HG03196 (cell line): ENCODE results near the gene C19orf25.

Experiments used
- ATAC-seq: cut with Tn5 transposase; IDR thresholded peaks from one replicate; pipeline ENCODE4 v1.9.1; 2021; ENCODE audit not compliant: unreplicated experiment

Gene C19orf25

DNA sequence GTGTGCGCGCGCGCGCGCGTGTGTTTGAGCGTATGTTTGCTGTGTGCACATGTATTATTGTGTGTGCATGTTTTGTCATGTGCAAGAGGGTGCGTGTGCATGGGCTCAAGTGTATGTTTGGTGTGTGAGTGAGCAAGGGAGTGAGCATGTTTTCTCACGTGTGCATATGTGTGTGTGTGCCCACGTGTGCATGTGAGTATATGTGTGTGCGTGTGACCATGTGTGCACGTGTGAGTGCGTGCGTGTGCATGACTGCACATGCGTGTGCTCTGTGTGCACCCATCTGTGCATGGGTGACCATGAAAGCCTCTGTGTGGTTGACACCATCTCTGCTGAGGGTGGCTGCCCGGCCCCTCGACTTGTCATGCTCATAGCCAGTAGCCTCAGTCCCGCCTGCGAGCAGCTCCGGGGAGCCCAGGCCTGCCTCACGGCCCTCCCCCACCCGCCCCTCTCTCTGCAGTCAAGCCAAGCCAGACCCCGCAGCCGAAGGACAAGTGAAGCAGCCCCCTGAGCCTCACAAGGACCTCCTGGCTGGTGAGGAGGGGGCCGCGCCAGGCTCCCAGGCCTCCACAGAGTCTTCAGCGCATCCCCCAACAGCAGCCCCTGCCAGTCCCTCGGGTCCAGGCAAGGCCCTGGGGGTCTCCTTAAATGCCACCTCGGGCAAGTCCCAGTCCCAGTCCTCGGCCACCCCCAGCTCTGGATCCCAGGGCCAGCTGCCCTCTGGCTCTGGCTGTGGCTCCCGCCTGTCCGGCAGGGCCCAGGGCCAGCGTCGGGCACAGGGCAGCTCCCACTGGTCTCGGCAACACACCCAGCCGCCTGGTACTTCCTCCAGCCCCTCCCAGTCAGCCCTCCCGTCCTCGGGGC is 17.9 kb upstream of the C19orf25 start:
- no peak for ATAC-seq

DNA sequence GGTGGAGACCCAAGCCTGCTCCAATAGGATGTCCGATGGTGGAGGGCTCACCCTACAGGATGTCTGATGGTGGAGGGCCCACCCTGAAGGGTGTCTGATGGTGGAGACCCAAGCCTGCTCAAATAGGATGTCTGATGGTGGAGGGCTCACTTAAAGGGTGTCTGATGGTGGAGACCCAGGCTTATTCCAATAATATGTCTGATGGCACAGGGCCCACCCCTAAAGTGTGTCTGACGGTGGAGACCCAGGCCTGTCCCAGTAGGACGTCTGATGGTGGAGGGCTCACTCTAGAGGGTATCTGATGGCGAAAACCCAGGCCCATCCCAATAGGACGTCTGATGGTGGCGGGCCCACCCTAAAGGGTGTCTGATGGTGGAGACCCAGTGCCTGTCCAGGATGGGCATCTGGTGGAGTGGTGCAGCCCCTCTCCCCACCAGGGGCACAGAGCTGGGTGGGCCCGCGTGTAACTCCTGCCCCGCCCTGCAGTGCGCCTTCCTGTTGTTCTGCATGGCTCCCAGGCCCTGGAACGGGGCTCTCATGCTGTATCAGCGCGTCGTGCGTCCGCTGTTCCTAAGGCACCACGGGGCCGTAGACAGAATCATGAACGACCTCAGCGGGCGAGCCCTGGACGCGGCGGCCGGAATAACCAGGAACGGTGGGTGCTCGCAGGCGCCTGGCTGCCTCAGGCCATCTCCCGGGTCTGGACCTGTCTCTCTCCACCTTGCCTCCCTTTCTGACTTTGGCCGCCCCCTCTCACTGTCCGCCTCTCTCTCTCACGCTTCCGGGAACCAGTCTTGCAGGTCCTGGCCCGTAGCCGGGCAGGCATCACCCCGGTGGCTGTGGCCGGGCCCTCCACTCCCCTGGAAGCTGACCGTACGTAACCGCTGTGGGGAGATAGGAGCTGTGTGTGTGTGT is 17.0 kb upstream of the C19orf25 start:
- no peak for ATAC-seq

DNA sequence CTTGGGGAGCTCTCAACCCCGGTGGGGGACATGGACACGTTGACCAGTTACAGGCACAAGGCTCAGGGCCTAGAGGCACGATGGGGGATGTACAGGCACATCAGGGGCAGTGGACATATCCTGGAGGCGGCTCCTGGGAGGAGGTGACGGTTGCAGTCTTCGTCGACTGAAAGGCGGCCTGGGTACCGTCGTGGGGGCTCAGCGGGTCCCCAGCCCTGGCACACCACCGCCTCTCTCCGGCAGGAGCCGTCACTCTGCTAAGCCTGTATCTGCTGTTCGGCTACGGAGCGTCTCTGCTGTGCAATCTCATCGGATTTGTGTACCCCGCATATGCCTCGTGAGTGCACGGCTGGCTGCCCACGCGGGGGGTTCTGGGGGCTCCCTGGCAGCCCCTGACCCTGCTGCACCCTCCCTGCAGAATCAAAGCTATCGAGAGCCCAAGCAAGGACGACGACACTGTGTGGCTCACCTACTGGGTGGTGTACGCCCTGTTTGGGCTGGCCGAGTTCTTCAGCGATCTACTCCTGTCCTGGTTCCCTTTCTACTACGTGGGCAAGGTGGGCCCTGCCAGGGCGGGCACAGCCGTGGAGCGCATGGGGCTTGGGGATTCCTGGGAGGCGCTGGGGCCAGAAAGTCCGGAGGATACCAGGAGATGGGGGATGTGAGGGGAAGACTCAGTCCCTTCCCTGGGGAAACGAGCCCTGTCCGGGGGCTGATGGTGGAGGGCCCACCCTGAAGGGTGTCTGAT is 16.2 kb upstream of the C19orf25 start:
- no peak for ATAC-seq

DNA sequence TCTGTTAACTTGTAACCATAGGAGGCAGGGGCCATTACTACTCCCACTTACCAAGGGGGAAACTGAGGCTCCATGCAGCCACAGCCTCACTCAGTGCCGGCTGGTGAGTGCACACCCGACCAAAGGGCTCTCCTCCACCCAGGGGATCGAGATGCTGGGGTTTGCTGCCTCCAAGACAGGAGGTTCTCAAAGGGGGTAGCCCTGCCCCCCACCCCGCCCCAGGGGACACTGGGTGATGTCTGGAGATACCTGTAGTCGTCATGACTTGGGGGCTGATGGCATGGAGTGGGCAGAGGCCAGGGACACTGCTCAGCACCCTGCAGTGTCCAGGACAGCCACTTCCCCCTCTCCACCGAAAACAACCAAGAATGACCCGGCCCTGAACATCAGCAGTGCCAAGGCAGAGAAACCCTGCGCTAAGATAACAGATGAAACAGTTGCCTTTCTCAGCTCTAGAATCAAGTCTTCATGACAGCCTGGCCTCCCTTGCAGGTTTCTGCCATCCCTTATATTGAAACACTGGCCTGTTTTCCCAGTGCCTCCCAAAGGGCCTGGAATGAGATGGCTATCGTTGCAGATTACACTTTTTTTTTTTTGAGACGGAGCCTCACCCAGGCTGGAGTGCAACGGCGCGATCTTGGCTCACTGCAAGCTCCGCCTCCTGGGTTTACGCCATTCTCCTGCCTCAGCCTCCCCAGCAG is 15.2 kb upstream of the C19orf25 start:
- no peak for ATAC-seq

DNA sequence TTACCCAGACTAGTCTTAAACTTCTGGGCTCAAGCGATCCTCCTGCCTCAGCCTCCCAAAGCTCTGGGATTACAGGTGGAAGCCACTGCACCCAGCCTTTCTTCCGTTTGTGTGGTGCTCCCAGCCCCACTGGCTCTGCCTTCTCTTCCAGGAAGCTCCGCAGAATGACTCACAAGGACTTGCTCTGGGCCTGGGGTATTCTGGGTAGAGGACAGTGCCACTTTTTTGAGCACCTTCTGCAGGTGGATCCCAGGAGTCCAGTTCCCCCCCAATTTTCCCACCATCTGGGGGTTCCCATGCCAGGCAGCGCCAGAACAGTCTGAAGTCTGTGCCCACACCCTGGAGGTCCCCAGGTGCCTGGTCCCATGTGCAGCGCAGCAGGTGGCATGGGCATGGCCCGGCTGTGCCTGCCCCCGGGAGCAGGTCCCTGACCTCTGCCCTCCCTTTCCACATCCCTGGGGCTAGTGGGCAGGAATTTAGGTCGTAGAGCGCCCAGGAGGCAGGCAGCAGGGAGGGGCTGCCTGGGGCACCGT is 13.5 kb upstream of the C19orf25 start:
- ATAC-seq: no peak

DNA sequence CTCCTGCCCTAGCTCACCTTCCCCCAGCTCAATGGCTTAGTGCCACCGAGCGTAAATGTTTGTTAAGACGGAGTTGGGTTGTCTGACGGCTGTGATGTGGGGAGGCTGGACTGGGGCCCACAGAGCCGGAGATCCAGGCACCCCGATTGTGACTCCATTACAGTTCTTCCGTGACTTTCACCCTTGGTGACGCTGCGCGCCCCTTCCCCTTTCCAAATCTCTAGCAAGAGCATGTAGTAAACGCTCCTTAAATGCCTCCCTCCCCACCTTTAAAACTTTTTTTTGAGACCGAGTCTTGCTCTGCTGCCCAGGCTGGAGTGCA is 12.8 kb upstream of the C19orf25 start:
- no peak for ATAC-seq

DNA sequence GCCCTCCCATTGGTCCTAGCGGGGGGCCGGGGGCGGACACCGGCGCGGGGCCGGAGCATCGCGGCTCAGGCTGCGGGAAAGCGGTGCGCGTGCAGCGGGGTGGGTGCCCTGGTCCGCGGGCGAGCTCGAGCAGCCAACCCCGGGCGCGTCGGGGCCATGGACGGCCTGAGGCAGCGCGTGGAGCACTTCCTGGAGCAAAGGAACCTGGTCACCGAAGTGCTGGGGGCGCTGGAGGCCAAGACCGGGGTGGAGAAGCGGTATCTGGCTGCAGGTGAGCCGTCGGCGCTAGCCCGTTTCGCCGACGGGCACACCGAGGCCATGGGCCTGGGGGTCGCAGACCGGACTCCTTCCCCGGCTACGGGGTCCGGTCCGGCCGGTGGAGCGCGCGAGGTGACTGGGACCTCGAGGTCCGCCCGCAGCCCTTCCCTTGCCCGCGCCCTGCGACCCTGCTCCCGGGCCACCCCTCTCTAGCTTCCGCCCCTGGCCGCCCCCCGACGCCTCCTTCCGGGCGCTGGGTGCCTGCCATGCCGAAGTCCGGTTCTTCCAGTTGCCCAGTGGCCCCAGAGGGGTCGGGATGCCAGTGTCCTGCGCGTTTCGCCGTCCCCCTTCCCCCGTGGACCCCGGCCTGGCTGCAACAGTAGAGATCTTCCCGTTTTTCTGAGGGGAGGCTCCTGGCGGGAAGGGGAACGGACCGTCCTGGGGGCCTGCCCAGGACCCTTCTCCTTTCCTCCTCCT is 12.3 kb upstream of the C19orf25 start, which contains the start of gene REEP6:
Gene REEP6, plus strand, starts transcription at position 68 of the 735 bp plus-strand sequence. Its CDS starts 89 bp downstream, at position 157.
- ATAC-seq: no peak

DNA sequence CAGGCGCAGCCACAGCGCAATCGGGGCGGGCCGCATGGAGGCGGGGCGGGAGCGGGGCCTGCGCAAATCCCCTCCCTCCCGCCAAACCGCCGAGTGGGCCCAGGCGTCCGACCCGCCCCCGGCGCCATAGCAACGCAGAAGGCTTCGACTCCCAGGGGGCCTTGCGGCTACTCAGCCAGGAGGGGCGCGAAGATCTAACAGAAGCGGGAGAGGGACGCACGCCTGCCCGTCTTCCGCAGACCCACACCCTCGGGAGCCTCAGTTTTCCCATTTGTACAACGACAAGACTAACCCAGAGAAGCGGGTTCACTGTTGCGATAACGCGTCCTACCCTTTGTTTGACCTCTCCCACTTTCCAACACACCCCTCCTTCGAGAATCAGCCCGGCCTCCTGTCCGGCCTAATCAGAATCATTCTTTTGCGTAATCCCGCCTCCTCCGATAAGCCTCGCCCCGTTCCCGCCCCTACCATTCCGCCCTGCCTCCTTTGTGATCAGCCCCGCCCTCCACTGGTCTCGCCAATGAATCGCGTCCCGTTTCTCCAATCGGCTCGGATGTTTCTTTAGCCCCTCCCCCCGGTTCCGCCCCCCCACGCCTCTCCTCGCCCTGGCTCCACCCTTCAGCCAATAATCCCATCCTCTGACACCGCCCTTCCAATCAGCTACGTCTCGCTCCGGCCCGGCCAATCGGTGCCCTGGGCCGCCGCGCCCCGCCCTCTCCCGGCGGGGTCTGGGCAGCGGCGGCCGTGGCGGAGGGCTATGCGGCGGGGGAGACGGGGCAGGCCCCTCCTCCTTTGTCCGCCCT is 11.5 kb upstream of the C19orf25 start, which contains the start of gene PCSK4:
Gene PCSK4, minus strand, starts transcription at position 40 of the 803 bp plus-strand sequence. Its CDS starts 4 bp downstream, at position 36.
- ATAC-seq: peak; percentile 73

DNA sequence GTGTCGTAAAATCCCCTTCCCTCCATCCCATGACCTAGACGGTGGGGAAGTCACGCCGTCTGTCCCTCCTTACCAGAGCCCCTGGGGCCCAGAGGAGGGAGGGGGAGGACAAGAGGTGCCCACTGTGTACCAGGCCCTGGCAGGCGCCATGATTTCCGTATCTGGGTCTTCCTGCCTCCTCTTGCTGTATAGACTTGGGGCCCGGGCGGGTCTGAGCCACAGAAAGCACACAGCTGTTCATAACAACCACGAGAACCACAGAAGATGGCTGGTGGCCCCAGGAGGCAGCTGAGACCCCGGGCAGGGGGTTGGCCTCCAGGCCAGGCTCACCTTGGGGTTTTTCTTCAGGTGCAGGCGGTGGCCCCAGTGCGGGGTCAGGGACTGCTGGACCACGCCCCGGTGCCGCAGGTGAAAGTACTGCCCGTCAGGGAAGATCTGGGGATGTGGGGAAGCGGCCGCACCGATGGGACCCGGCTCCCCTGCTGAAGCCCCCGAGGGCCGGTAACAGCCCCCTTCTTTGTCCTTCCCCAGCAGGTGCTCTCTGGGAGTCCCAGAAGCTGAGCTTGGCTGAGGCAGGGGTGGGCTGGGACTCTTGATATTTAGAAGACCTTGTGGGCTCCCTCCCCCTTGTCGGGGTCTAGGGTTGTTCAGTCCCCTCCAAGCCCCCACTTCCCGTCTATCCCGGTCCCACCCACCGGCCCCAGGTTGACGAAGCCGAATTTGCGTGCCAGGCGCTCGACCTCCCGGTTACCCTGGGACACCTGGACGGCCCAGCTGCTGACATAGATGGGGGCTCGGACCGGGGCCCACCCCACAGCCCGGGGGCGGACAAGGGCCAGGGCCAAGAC is 10.7 kb upstream of the C19orf25 start:
- no peak for ATAC-seq

DNA sequence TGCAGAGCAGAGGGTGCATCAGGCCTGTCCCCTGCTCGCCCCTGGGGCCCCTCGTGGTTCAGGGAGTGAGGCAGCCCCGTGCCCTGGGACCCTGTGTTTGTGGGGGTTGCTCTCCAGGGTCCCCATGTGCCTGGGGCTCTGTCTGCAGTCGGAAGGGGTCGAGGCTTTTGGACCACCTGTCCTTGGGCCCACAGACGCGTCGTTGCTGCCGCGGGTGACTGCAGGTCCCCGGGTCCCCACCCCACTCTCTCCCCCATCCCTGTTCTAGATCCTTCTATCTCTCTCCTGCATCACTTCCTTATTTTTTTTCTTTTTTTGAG is 9.2 kb upstream of the C19orf25 start:
- ATAC-seq: no peak

DNA sequence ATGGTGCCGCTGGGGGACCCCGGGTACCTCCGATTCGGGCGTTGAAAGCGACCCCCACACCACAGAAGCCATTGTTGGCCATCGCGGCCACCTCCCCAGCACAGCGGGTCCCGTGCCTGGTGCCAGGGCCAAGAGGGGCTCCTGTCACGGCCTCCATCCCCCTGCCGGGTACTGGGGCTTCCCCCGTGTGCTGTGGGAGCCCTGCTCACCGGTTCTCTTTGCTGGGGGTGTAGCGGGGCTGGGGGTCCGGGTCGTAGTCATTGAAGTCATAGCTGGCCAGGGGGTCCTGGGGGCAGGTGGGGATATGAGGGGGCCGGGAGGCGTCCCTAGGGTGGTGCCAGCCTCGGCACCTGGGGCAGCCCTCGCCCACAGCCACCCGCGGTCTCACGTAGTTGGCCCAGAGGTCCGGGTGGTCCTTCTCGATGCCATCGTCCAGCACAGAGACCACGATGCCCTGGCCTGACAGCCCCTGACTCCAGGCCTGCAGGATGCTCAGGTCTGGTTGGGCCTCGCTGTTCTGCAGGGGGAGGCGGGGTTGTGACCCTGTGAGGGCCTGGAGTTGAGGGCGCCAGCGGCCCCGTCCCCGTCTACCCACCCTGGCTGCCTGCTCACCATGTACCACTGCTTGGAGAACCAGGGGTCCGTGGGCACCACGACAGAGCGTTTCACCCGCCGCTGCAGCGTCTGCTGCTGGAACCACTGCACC is 8.7 kb upstream of the C19orf25 start:
- no peak for ATAC-seq

DNA sequence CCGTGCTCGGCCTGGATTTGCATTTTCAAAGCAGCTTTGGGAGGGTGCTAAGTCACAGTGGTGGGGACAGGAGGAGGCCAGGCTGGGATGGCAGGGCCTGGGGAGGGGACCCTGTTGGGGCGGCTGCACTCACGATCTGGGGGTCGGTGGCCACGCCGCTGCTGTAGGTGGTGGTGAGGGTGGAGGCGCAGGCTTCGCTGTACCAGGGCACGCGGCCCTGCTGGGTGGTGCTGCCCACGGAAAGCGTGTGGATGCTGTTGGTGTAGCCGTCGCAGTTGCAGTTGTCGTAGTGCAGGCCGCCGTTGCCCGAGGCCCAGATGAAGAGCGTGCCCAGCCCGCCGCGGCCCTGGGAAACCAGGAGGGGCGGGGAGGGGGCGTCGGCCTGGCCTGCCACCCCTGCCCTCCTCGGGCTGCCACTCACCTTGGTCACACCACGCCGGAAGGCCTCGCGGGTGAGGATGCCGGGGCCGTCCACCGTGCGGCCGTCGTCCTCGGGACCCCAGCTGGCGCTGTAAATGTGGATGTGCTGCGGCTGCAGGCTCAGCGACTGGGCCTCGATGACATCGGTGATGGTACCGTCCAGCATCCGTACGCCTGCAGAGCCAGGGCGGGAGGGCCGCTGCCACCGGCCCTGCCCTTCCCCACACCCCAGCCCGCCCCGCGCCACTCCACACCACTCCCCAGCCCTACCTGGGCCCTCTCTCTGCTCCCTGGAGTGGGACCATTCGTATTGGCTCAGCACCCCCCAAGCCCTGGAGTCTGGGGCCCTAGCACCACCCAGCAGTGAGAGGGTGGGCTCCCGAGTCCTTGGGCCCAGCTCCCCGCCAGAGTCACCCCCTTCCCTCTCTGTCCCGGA is 7.9 kb upstream of the C19orf25 start:
- no peak for ATAC-seq

DNA sequence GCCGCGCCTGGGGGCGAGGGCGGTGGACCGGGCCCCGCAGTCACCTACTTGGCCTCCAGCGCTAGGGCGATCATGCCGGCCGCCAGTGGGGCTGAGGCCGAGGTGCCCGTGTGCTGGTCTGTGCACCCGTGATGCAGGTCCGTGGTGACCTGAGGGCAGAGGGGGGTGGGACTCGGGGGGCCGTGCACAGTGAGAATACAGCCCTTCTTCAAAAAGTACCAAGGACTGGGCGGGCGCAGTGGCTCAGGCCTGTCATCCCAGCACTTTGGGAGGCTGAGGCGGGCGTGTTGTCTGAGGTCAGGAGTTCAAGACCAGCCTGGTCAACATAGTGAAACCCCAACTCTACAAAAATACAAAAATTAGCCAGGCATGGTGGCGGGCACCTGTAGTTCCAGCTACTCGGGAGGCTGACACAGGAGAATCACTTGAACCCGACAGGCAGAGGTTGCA is 5.0 kb upstream of the C19orf25 start:
- ATAC-seq: no peak

DNA sequence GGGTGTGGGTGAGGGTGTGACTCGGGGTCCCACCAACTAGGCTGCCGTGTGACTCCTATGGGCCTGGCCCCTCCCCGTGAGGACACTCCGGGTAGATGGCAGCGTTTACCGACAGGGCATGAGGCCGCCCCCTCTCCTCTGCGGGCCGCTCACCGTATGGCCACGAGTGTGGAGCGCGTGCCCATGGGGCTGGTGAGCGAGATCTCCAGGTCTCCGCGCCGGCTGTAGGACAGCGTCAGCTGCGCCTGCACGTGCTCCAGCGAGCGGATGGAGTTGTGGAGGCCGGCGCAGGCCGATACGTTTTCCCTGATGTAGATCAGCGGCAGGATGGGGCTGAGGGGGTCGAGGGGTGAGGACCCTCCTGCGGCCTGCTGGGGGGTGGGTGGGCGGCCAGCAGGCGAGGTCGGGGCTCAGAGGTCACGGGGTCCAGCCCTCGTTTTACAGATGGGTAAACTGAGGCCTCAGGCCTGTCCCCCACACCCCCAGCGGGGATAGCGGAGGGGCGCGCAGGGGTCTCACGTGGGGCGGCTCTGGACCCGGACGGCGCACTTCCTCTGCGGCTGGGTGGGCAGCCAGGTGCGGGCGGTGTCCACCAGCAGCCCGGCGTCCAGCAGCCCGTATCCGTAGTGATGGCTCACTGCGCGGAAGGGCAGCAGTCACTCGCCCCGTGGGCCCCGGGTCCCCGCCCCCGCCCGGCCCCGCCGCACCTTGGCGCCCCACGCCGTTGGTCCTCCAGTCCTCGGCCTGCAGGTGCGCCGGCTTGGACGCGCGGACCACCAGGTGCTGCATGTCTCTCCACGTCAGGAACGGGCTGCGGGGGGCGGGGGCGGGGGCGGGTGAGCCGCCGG is 4.3 kb upstream of the C19orf25 start:
- no peak for ATAC-seq

DNA sequence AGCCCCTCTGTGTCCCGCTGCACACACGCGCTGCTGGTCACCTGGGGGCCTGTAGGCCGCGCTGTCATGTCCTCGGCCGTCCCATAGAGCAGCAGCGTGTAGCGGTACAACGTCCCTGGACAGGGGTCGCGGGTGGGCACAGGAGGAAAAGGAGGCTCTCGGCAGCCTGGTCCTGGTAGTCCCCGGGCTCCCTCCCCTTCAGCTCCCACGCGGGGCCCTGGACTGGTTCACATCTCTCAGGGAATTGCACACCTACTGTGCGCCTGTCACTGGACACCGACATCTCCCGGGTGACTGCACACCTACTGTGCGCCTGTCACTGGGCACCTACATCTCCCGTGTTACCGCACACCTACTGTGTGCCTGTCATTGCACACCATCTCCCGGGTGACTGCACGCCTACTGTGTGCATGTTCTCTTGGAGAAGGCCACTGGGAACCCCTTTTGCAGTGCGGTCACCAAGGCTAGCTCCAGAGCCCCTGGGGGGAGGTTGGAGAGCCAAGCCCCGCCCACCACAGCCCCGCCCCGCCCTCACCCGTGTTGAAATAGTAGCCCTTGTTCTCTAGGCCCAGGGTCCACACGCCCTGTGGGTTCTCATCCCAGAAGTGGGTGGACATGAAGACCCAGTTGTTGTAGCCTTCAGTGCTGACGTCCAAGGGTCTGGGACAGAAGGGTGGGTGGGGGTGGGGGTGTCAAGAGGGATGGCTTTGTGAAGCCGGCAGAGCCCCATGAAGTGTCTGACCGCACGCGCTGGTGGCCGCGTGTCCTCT is 3.5 kb upstream of the C19orf25 start:
- no peak for ATAC-seq
